WTC11 (cell line): ENCODE measurements around the gene ZMIZ1. TPM values are rescaled to one million over a fixed set of nuclear protein-coding genes. Genes with fewer than 3 reads are reported as not detected.

Source experiments
- ATAC-seq: fragments of 200-7000 bp; cut with Tn5 transposase; 2 replicates; pipeline ENCODE4 v1.10.0; 2021; ENCODE audit warnings: mild to moderate bottlenecking, moderate library complexity
- CTCF ChIA-PET: fragments of 300-600 bp; sonication (Branson Sonifier 250); formaldehyde crosslinking; loops from one replicate; lab custom pipeline; 2021; ENCODE audit warnings: antibody characterized with exemption; lab: Charles Lee
- POLR2A ChIA-PET: fragments of 350-600 bp; sonication (Branson Sonifier 250); formaldehyde crosslinking; loops from one replicate; lab custom pipeline; 2021; ENCODE audit warnings: antibody characterized with exemption; lab: Charles Lee
- DNase-seq: peaks from one replicate; pipeline ENCODE4 v3.0.0; 2021; ENCODE audit warnings: low spot score
- H3K27ac Mint-ChIP-seq: 2 replicates; pipeline ENCODE4 v1.8.0; 2021; ENCODE audit warnings: mixed read lengths
- H3K27me3 Mint-ChIP-seq: 2 replicates; pipeline ENCODE4 v1.8.0; 2021; ENCODE audit warnings: low read depth, mild to moderate bottlenecking, moderate library complexity, mixed read lengths
- H3K36me3 Mint-ChIP-seq: 2 replicates; pipeline ENCODE4 v1.8.0; 2021; ENCODE audit warnings: mixed read lengths
- H3K4me1 Mint-ChIP-seq: 2 replicates; pipeline ENCODE4 v1.8.0; 2022; ENCODE audit warnings: mixed read lengths
- H3K4me3 Mint-ChIP-seq: 2 replicates; pipeline ENCODE4 v1.8.0; 2021; ENCODE audit warnings: mild to moderate bottlenecking, moderate library complexity, mixed read lengths
- H3K9me3 Mint-ChIP-seq: 2 replicates; pipeline ENCODE4 v1.8.0; 2021; ENCODE audit warnings: mixed read lengths
- CTCF ChIP-seq: fragments of 200-600 bp; IDR thresholded peaks from 2 replicates; pipeline ENCODE4 v1.8.0; 2022; ENCODE audit warnings: antibody characterized with exemption
- ELF4 ChIP-seq: sonication (generic); formaldehyde crosslinking; IDR thresholded peaks from 2 replicates; pipeline ENCODE4 v1.8.1; 2022; ENCODE audit warnings: low read depth, mild to moderate bottlenecking, moderate library complexity, missing genetic modification reagents
- FOXJ3 ChIP-seq: sonication (generic); formaldehyde crosslinking; IDR thresholded peaks from 2 replicates; pipeline ENCODE4 v1.9.0; 2021; ENCODE audit warnings: missing genetic modification reagents, mild to moderate bottlenecking, borderline replicate concordance
- FOXP1 ChIP-seq: sonication (generic); formaldehyde crosslinking; IDR thresholded peaks from 2 replicates; pipeline ENCODE4 v1.8.0; 2022; ENCODE audit warnings: missing genetic modification reagents, mild to moderate bottlenecking, moderate library complexity, borderline replicate concordance
- GRHL2 ChIP-seq: fragments of 250-450 bp; sonication (Bioruptor Pico); IDR thresholded peaks from 2 replicates; pipeline ENCODE4 v1.8.0; 2022; ENCODE audit warnings: mild to moderate bottlenecking, moderate library complexity; ENCODE audit not compliant: insufficient replicate concordance, severe bottlenecking
- KAT7 ChIP-seq: sonication (generic); formaldehyde crosslinking; IDR thresholded peaks from 2 replicates; pipeline ENCODE4 v1.8.1; 2023; ENCODE audit warnings: missing genetic modification reagents, mild to moderate bottlenecking, borderline replicate concordance
- NR1H2 ChIP-seq: sonication (generic); formaldehyde crosslinking; IDR thresholded peaks from 2 replicates; pipeline ENCODE4 v1.9.0; 2021; ENCODE audit warnings: mild to moderate bottlenecking, moderate library complexity, missing genetic modification reagents
- NR3C1 ChIP-seq: sonication (generic); formaldehyde crosslinking; conservative IDR thresholded peaks from 2 replicates; pipeline ENCODE4 v1.8.1; 2023; ENCODE audit warnings: low read depth, mild to moderate bottlenecking, missing genetic modification reagents
- TP53 ChIP-seq: sonication (generic); formaldehyde crosslinking; IDR thresholded peaks from 2 replicates; pipeline ENCODE4 v1.8.1; 2023; ENCODE audit warnings: mild to moderate bottlenecking, missing genetic modification reagents
- ZBTB43 ChIP-seq: sonication (generic); formaldehyde crosslinking; IDR thresholded peaks from 2 replicates; pipeline ENCODE4 v1.8.1; 2023; ENCODE audit warnings: mild to moderate bottlenecking, missing genetic modification reagents
- ZNF121 ChIP-seq: sonication (generic); formaldehyde crosslinking; IDR thresholded peaks from 2 replicates; pipeline ENCODE4 v1.8.0; 2023; ENCODE audit warnings: missing genetic modification reagents
- ZNF263 ChIP-seq: sonication (generic); formaldehyde crosslinking; IDR thresholded peaks from 2 replicates; pipeline ENCODE4 v1.8.1; 2022; ENCODE audit warnings: low read depth, mild to moderate bottlenecking, moderate library complexity, missing genetic modification reagents
- ZNF317 ChIP-seq: sonication (generic); formaldehyde crosslinking; IDR thresholded peaks from 2 replicates; pipeline ENCODE4 v1.8.1; 2023; ENCODE audit warnings: low read depth, mild to moderate bottlenecking, moderate library complexity, missing genetic modification reagents, borderline replicate concordance
- ZNF423 ChIP-seq: fragments of 250-450 bp; sonication (Bioruptor Pico); IDR thresholded peaks from 2 replicates; pipeline ENCODE4 v2.1.2; 2022; ENCODE audit warnings: mild to moderate bottlenecking, moderate library complexity
- ZNF671 ChIP-seq: fragments of 250-450 bp; sonication (Bioruptor Pico); IDR thresholded peaks from 2 replicates; pipeline ENCODE4 v1.8.0; 2021; ENCODE audit warnings: mild to moderate bottlenecking
- total RNA-seq: library from RNA; stranded (reverse); gene quantifications from 3 replicates; pipeline ENCODE4 v1.2.3, GENCODE V29; 2021
- TF ChIP-seq, protein P1 (sequence below): sonication (generic); formaldehyde crosslinking; IDR thresholded peaks from 2 replicates; pipeline ENCODE4 v1.8.1; 2022; ENCODE audit warnings: mild to moderate bottlenecking, moderate library complexity, missing genetic modification reagents
- TF ChIP-seq, protein P2 (sequence below): sonication (generic); formaldehyde crosslinking; IDR thresholded peaks from 2 replicates; pipeline ENCODE4 v1.8.0; 2022; ENCODE audit warnings: mild to moderate bottlenecking, missing genetic modification reagents
- TF ChIP-seq, protein P3 (sequence below): sonication (generic); formaldehyde crosslinking; IDR thresholded peaks from 2 replicates; pipeline ENCODE4 v1.8.1; 2022; ENCODE audit warnings: missing genetic modification reagents, borderline replicate concordance
- TF ChIP-seq, protein P4 (sequence below): sonication (generic); formaldehyde crosslinking; IDR thresholded peaks from 2 replicates; pipeline ENCODE4 v1.8.0; 2023; ENCODE audit warnings: missing genetic modification reagents, mild to moderate bottlenecking, borderline replicate concordance
- TF ChIP-seq, protein P5 (sequence below): sonication (generic); formaldehyde crosslinking; IDR thresholded peaks from 2 replicates; pipeline ENCODE4 v1.8.0; 2022; ENCODE audit warnings: missing genetic modification reagents
- TF ChIP-seq, protein P6 (sequence below): fragments of 250-450 bp; sonication (Bioruptor Pico); IDR thresholded peaks from 2 replicates; pipeline ENCODE4 v2.1.2; 2022; ENCODE audit warnings: mild to moderate bottlenecking, moderate library complexity

The ZMIZ1 gene
- total RNA-seq, 1 experiment from 2014 or later, result 44.4 TPM

DNA sequence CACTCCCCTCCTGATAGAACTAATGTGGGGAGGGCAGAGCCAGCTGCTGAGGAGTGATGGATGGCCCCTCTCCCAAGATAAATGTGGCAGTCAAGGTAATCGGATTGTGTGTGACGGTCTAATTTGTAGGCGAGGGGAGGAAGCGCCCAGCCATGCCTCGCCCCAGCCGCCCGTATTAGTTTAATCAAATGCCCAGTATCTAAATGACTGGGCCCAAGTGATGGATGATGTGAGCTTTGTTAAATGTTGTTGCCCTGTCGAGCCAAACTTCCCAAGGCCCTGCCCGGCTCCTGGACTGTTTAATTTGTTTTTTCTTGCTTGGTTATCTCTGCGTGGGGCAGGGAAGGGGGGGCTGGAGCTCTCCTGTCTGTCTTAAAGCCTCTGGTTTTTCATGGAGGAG lies 190.1 kb downstream of the ZMIZ1 start (continued):
- TF ChIP-seq, protein P1, sequence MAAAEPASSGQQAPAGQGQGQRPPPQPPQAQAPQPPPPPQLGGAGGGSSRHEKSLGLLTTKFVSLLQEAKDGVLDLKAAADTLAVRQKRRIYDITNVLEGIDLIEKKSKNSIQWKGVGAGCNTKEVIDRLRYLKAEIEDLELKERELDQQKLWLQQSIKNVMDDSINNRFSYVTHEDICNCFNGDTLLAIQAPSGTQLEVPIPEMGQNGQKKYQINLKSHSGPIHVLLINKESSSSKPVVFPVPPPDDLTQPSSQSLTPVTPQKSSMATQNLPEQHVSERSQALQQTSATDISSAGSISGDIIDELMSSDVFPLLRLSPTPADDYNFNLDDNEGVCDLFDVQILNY (CRISPR knock-in tag), result no peak
- TF ChIP-seq, protein P2, sequence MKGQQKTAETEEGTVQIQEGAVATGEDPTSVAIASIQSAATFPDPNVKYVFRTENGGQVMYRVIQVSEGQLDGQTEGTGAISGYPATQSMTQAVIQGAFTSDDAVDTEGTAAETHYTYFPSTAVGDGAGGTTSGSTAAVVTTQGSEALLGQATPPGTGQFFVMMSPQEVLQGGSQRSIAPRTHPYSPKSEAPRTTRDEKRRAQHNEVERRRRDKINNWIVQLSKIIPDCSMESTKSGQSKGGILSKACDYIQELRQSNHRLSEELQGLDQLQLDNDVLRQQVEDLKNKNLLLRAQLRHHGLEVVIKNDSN (CRISPR knock-in tag), result no peak
- TF ChIP-seq CTCF (no peak), ZNF423 (CRISPR knock-in tag) (no peak), ZBTB43 (CRISPR knock-in tag) (no peak), ZNF671 (CRISPR knock-in tag) (no peak), FOXJ3 (CRISPR knock-in tag) (no peak), ELF4 (no peak), GRHL2 (CRISPR knock-in tag) (no peak), ZNF263 (no peak), NR1H2 (CRISPR knock-in tag) (no peak)
- TF ChIP-seq, protein P3, sequence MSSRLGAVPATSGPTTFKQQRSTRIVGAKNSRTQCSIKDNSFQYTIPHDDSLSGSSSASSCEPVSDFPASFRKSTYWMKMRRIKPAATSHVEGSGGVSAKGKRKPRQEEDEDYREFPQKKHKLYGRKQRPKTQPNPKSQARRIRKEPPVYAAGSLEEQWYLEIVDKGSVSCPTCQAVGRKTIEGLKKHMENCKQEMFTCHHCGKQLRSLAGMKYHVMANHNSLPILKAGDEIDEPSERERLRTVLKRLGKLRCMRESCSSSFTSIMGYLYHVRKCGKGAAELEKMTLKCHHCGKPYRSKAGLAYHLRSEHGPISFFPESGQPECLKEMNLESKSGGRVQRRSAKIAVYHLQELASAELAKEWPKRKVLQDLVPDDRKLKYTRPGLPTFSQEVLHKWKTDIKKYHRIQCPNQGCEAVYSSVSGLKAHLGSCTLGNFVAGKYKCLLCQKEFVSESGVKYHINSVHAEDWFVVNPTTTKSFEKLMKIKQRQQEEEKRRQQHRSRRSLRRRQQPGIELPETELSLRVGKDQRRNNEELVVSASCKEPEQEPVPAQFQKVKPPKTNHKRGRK, result no peak
- TF ChIP-seq, protein P4, sequence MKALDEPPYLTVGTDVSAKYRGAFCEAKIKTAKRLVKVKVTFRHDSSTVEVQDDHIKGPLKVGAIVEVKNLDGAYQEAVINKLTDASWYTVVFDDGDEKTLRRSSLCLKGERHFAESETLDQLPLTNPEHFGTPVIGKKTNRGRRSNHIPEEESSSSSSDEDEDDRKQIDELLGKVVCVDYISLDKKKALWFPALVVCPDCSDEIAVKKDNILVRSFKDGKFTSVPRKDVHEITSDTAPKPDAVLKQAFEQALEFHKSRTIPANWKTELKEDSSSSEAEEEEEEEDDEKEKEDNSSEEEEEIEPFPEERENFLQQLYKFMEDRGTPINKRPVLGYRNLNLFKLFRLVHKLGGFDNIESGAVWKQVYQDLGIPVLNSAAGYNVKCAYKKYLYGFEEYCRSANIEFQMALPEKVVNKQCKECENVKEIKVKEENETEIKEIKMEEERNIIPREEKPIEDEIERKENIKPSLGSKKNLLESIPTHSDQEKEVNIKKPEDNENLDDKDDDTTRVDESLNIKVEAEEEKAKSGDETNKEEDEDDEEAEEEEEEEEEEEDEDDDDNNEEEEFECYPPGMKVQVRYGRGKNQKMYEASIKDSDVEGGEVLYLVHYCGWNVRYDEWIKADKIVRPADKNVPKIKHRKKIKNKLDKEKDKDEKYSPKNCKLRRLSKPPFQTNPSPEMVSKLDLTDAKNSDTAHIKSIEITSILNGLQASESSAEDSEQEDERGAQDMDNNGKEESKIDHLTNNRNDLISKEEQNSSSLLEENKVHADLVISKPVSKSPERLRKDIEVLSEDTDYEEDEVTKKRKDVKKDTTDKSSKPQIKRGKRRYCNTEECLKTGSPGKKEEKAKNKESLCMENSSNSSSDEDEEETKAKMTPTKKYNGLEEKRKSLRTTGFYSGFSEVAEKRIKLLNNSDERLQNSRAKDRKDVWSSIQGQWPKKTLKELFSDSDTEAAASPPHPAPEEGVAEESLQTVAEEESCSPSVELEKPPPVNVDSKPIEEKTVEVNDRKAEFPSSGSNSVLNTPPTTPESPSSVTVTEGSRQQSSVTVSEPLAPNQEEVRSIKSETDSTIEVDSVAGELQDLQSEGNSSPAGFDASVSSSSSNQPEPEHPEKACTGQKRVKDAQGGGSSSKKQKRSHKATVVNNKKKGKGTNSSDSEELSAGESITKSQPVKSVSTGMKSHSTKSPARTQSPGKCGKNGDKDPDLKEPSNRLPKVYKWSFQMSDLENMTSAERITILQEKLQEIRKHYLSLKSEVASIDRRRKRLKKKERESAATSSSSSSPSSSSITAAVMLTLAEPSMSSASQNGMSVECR (CRISPR knock-in tag), result no peak

- no peak for ATAC-seq
- H3K9me3 Mint-ChIP-seq, result no peaks in the 10 kb centered on the region
- DNase-seq, result no peak
- peak overlapping the region; percentile 85; the same call in 1 of the 2 replicates for H3K27ac Mint-ChIP-seq
- peaks cover 30% of the 10 kb centered on the region for H3K4me1 Mint-ChIP-seq
- CTCF ChIA-PET, result interaction anchor here (0.6 to 1.5 kb wide), 2 partner anchors 141 to 343 kb away, joined by 3 read pairs; no protein-coding TSS in a partner anchor
- H3K36me3 Mint-ChIP-seq, result no peaks in the 10 kb centered on the region
- H3K27me3 Mint-ChIP-seq, result no peaks in the 10 kb centered on the region
- POLR2A ChIA-PET, result no interaction called here
- no peak overlapping the region for H3K4me3 Mint-ChIP-seq
- no peak for TF ChIP-seq NR3C1 (CRISPR knock-in tag)
- TF ChIP-seq ZNF671 (CRISPR knock-in tag), result no peak
- no peak for TF ChIP-seq ZNF317 (CRISPR knock-in tag)
- TF ChIP-seq TP53 (CRISPR knock-in tag), result no peak
- TF ChIP-seq, protein P5, sequence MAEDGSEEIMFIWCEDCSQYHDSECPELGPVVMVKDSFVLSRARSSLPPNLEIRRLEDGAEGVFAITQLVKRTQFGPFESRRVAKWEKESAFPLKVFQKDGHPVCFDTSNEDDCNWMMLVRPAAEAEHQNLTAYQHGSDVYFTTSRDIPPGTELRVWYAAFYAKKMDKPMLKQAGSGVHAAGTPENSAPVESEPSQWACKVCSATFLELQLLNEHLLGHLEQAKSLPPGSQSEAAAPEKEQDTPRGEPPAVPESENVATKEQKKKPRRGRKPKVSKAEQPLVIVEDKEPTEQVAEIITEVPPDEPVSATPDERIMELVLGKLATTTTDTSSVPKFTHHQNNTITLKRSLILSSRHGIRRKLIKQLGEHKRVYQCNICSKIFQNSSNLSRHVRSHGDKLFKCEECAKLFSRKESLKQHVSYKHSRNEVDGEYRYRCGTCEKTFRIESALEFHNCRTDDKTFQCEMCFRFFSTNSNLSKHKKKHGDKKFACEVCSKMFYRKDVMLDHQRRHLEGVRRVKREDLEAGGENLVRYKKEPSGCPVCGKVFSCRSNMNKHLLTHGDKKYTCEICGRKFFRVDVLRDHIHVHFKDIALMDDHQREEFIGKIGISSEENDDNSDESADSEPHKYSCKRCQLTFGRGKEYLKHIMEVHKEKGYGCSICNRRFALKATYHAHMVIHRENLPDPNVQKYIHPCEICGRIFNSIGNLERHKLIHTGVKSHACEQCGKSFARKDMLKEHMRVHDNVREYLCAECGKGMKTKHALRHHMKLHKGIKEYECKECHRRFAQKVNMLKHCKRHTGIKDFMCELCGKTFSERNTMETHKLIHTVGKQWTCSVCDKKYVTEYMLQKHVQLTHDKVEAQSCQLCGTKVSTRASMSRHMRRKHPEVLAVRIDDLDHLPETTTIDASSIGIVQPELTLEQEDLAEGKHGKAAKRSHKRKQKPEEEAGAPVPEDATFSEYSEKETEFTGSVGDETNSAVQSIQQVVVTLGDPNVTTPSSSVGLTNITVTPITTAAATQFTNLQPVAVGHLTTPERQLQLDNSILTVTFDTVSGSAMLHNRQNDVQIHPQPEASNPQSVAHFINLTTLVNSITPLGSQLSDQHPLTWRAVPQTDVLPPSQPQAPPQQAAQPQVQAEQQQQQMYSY, result no peak
- TF ChIP-seq, protein P6, sequence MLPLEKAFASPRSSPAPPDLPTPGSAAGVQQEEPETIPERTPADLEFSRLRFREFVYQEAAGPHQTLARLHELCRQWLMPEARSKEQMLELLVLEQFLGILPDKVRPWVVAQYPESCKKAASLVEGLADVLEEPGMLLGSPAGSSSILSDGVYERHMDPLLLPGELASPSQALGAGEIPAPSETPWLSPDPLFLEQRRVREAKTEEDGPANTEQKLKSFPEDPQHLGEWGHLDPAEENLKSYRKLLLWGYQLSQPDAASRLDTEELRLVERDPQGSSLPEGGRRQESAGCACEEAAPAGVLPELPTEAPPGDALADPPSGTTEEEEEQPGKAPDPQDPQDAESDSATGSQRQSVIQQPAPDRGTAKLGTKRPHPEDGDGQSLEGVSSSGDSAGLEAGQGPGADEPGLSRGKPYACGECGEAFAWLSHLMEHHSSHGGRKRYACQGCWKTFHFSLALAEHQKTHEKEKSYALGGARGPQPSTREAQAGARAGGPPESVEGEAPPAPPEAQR (CRISPR knock-in tag), result no peak
- no peak for TF ChIP-seq ZNF121 (CRISPR knock-in tag)
- no peak for TF ChIP-seq FOXP1
- TF ChIP-seq KAT7 (CRISPR knock-in tag), result no peak
Measured at GRCh38 chr10:79259834-79260233, 191.1 kb downstream of the ZMIZ1 start.
